Activated CD4-positive, alpha-beta T cell treated with anti-CD3 and anti-CD28 coated beads, Interleukin-2, Interleukin-6, amounts not matched to agents 100 ng/mL and 50 ng/mL, durations not matched to agents 16 hours and 8 hours (primary cell): Measurements from ENCODE around the gene MPIG6B.

ENCODE experiments used
- DNase-seq: peaks from one replicate; pipeline ENCODE4 v3.0.0-alpha.2; 2020

Gene MPIG6B

DNA sequence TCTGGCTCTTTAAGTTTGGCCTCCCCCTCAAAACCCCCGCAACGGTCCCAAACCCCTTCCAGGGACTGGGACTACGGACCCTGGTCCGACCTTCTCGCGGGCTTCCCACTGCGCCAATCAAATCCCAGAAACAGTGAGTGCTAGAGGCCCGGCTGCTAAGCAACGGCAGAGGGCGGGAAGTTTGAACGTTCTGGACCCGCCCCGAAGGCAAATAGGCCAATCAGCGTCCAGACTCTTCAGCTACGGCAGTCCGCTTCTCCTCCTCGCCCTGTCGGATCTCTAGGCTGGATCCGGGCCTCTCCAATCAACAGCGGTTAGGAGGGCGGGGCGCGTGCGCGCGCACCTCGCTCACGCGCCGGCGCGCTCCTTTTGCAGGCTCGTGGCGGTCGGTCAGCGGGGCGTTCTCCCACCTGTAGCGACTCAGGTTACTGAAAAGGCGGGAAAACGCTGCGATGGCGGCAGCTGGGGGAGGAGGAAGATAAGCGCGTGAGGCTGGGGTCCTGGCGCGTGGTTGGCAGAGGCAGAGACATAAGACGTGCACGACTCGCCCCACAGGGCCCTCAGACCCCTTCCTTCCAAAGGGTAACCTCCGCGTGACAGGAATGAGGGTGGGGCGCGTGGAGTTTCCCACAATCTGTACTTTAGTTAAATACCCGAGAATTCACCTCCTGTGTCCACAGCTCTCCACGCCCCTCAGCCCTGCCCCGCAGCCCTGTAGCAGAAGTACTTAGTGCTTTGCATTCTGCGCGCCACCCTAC lies 16.6 kb downstream of the MPIG6B start, which contains the start of gene MSH5:
Gene MSH5, plus strand, starts transcription at position 367 of the 758 bp plus-strand sequence. CDS start 462 bp downstream, outside the sequence.
- peak; percentile 99 for DNase-seq

DNA sequence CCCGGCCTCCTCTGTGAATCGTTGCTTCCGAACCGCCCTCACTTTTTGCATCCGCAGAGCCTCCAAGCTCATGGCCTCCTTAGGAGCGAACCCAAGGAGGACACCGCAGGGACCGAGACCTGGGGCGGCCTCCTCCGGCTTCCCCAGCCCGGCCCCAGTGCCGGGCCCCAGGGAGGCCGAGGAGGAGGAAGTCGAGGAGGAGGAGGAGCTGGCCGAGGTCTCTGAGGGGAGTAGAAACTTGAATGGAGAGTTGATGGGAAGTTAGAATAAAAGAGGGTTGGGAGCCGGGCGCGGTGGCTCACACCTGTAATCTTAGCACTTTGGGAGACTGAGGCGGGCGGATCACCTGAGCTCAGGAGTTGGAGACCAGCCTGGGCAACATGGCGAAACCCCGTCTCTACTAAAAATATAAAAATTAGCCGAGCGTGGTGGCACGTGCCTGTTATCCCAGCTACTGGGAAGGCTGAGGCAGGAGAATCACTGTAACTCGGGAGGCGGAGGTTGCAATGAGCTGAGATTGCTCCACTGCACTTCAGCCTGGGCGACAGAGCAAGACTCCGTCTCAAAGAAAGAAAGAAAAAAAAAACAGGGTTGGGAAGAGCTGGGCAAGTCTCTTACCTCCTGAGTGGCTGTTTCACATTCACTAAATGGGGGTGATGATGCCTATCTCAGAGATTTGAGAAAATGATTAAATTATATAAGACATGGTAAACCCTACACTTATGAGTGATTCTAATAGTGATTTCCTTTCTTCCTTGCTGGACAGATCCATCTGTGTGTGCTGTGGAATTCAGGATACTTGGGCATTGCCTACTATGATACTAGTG lies 17.4 kb downstream of the MPIG6B start:
- DNase-seq: peak; percentile 44

DNA sequence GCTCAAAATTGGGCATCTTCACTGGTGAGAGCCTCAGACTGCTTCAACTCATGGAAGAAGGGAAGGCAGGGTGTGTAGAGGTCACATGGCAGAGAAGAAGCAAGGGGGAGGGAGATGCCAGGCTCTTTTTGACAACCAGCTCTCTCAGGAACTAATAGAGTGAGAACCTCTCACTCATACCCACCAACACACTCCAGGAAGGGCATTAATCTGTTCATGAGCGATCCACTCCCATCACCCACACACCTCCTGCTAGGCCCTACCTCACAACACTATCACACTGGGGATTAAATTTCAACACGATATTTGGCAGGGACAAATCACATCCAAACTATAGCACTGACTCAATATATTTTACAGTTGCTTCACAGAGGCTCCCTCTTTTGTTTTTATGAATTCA lies 18.6 kb downstream of the MPIG6B start:
- no peak for DNase-seq

DNA sequence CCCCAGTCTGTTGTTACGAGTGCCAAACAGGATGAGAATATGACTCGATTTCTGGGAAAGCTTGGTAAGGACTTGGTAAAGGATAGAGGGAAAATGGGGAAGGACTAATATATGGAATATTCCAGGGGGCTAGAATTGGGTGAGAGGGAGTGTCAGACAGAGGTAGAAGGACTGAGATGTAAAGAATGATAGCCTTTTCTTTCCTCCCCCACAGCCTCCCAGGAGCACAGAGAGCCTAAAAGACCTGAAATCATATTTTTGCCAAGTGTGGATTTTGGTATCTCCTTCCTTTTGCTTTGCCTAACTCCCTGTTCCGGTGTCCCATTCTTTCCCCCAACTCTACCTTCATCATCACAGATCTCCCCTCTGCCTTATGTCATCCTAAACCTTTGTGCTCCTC lies 19.7 kb downstream of the MPIG6B start:
- DNase-seq: no peak

DNA sequence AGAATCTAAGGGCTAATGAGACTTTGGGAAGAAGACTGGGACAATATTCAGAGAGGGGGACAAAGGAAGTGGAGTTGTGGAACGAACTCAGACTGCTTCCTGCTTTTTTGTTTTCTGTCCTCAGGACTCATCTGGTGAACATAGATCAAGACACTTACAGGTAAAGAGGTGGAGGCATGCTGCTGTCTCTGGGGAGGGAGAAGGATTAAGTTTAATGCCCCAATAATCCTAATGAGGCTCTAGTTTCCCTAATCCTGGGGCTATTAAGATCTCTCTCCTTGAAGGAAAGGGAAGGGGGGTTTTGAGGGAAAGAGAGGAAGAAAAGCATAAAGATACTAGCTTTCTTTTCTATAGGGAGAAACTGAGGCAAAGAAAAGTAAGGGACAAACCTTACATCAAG lies 21.2 kb downstream of the MPIG6B start:
- DNase-seq: no peak

DNA sequence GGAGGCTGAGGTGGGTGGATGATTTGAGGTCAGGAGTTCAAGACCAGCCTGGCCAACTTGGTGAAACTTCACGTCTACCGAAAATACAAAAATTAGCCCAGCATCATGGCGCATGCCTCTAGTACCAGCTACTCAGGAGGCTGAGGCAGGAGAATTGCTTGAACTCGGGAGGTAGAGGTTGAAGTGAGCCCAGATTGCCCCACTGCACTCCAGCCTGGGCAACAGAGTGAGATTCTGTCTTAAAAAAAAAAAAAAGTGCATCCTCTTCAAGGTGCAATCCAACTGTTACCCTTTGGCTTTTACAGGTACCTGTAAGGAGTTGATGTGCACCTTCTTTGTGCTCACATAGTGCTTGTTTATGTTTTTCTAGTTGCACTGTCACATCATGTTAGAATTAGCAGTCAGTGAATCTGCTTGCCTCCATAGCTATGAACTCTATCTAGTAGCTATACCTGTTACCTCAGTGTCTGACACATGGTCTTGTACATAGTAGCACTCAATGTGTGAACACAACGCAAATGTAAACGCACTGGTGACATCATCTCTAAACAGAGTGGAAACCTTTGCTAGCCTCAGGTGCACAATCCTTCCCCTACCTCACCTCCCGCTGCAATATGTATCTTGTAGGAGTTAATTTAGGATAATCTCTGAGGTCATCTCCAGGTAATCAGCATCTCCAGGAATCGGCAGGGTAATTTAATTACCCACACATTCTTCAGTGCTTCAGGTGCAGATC lies 26.3 kb downstream of the MPIG6B start:
- no peak for DNase-seq

DNA sequence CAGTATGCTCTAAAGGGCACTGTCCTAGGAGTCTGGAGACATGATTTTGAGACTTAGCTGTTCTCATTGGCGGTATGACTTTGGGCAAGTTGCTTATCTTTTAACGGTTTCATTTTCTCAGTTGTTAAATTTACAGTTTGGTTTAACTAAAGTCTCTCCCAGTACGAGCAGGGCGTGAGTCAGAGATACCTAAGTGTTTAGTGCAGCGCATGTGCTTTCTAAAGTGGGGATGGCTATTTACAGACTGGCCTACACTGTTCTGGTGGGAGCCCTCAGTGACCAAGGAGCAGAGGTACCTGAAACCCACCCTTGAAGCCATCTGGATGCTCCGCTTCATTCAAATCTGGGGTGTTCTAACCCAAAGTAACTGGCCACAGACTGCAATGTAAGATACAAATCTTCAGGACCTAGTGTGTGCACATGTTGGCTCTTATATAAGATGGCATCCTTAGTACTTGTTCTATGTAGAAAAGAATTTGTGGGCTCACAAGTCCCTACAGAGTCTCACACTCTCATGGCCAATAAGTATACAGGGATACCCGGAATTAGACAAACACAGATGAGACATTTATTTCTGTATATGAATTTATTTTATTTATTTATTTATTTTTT lies 27.3 kb downstream of the MPIG6B start:
- no peak for DNase-seq

DNA sequence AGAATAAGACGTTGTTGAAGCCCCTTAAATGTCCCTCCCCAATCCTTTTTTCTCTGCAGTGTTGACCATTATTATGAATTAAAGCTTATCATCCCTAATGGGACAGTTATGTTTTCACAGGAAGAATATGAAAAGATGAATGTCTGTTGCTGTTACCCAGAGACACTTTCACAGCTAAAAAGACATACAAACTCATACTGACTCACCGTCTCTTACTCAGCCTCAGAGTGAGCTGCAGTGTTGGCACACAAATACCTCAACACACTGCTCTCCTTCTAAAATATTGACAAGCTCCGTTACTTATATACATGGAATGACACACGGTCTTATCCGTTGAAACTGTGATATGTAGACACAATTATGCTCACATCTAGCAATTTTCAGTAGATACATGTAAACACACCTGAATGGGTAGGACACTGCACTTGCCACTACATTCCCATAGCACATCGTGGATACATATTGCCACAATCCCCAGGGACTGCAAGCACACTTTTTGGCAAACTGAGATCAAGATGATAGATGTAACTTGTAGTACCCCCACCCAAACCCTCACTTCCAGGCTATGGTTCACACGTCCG lies 29.7 kb downstream of the MPIG6B start:
- no peak for DNase-seq

DNA sequence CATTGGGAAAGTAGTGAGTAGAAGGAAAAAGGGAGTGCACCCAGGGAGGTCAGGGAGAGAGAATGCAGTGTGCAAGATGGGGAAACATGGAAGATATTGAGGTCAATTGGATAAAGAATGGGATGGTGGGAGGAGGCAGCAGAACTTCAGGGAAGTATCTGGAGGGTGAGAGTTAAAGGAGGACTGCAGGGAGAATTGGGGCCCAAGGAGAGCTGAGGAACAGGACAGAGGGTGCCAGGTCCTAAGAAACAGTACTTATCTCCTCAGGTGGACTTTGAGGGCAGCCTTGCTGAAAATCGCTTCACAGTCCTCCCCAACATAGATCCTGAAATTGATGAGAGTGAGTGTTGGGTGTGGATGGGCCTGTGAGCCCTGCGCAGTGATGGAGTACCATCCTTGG lies 35.1 kb downstream of the MPIG6B start:
- DNase-seq: no peak

DNA sequence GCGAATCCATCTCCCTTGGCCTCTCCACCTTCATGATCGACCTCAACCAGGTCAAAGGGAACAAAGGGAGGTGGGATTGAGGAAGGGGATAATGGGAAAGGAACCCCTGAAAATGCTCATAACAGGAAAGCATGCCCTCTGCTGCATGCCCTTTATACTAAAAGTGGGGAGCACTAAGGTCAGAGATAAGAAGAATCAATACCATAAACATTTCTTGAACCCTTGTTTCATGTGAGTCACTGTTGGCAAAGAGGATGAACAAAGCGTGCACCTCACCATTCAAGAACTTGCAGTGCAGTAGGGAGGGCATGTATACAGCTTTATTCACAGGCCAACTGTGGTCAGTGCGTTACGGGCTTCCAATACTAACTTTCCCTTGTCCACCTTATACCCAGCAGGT lies 37.6 kb downstream of the MPIG6B start:
- no peak for DNase-seq

DNA sequence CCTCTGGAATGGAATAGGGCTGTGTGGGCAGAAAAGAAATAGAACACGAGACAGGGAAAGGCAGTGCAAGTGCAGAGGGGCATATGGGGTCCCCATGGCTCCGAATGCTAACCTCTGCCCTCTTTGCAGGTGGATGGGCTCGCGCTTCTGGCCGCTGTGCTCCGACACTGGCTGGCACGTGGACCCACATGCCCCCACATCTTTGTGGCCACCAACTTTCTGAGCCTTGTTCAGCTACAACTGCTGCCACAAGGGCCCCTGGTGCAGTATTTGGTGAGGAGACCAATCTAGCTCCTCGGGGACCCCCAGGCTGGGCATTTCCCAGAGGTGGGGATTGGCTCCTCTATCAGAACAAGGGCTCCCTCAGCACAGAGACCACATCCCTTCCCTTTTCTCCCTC lies 38.2 kb downstream of the MPIG6B start:
- no peak for DNase-seq

DNA sequence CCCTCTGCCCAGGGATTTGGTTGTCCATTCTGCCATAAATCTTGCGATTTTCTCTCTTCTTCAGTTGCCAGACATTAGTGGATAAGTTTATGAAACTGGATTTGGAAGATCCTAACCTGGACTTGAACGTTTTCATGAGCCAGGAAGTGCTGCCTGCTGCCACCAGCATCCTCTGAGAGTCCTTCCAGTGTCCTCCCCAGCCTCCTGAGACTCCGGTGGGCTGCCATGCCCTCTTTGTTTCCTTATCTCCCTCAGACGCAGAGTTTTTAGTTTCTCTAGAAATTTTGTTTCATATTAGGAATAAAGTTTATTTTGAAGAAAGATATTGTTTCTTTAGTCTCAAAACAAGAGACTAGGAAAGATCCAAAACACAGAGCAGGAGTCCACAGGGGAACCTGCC lies 39.2 kb downstream of the MPIG6B start, which contains the start of gene SAPCD1:
Gene SAPCD1, plus strand, starts transcription at position 301 of the 400 bp plus-strand sequence. CDS start 399 bp downstream, outside the sequence.
- no peak for DNase-seq

DNA sequence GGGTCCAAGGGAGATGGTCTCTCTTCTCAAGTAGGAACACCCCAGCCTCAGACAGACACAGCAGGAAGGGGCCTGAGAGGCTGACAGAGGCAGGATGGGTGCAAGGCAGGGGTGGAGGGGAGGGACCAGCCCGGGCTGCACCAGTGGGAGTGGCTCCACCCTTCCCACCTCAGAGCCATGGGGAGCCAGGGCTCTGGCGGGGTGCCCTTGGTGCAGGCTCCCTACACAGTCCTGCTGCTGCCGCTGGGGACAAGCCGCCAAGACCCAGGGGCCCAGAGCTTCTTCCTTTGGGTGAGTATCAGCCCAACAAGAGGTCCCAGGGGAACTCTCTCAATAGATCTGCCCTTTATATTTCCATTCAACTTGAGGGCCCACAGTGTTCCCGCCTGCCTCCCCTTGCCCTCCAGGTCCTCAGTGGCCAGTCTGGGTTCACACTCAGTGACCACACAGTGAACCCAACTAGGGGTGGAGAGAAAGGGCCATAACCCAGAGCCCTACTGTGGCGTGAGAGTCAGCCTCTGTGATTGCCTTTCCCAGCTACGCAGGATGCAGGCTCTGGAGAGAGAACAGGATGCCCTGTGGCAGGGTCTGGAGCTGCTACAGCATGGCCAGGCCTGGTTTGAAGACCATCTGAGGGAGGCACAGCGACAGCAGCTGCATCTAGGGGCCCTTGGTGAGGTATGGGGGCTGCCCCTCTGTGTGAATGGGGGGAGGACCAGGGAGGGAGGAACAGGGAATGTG lies 39.9 kb downstream of the MPIG6B start:
- no peak for DNase-seq

DNA sequence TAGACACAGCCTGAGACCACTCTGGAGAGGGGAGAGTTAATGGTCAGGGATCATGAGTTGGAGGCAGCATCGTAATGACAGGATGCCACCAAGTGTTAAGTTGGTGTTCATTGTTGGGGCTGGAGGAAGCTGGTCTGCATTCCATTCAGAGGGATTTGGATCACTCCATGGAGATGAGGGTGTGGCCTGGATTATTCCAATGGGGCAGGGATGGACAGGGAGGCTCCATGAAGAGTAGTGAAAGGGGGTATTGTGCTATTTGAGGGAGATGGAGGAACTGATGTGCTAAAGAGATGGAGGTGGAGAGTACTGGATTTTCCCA lies 40.4 kb downstream of the MPIG6B start:
- no peak for DNase-seq

DNA sequence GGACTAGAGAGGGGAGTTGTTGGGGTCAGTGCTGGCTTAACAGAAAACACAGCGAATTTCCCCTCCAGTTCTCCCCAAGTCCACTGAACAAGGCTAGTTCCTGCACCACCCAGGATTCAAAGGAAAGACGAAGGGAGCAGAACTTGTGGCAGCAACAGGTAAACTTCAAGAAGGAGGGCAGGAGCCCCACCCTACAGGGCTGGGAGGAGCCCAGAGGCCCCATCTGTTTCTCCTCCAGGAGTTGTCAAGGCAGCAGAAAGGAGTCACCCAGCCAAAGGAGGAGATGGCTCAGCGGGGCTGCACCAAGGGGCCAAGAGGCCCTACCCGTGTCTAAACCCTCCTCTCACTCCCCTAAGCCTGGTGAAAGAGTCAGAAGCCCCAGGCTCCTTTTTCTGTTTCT lies 41.0 kb downstream of the MPIG6B start:
- no peak for DNase-seq

DNA sequence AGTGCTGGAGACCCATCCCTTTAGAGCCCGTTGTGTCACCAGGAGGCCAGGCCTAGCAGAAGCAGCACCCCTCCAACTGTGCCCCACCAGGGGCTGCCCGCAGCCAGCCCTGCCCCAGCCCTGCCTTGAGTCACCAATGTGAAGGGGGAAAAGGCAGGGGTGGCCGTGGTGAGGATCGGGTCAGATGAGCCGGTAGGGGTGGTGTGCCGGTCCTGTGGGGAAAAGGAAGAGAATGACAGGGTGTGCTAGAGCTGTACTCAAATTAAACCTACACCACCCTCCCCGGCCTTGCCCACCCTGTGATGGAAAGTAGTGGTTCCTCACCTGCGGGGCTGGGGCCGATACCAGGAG lies 42.4 kb downstream of the MPIG6B start:
- DNase-seq: no peak

DNA sequence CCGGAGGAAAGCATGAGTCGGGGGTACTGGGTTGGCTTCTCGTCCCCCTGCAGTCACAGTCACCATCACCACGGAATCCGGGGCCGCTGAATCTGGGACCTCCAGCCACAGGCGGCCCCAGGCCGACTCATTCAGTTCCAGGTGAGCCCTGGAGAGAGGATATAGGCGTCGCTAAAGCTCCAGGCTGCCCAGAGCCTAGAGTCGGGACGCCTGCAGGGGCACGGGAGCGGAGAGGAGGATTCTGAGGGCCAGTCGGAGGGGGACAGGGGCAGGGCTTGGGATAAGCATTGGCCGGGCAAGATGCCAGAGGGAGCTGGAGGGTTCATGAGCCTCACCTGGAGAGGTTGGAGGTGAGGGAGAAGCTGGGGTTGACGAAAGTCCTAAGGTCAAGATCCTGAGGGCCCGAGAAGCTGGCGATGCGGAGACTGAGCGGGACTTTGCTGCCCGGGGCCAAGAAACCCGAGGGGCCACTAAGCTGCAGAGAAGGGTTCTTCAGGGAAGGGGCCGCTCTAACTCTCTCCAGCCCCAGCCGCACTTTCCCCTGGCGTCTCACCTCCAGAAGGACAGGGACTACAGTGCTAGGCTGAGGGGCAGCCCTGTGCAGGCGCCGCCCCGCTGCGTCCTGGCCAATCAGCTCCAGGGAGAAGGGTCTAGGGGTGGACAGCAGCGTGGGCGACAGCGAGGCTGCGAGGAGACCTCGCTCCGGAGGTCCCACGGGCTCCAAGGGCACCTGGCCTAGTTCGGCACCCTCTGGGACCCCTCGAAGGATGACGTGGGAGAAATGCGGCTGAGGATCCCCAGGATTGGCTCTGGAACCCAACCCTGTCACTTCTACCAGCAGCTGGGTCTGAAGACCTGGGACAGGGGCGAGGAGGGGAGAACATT lies 43.0 kb downstream of the MPIG6B start:
- DNase-seq: no peak

DNA sequence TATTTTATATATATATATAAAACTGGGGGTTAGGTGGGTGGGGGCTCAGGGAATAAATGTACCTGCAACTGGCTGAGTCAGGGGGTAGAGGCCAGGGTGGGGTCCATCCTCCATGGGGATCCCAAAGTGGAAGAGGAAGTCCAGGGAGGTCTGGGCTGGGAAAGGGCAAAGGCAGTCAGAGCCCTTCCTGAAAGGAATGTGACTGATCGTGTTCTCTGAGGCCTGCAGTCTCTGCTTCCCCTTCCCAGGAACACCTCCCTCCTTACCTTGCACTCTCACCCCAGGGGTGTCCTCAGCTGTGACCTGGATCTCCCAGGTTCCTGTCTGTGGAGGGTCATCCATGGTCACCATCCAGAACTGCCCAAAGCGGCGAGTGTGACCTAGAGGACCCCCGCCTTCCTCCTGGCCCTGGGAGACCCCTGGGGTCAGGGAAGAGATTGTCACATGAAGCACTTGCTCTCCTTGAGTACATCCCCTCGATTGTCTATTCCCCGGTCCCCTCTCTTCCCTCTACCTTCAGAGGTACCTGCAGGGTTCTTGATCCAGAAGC lies 44.0 kb downstream of the MPIG6B start:
- no peak for DNase-seq

DNA sequence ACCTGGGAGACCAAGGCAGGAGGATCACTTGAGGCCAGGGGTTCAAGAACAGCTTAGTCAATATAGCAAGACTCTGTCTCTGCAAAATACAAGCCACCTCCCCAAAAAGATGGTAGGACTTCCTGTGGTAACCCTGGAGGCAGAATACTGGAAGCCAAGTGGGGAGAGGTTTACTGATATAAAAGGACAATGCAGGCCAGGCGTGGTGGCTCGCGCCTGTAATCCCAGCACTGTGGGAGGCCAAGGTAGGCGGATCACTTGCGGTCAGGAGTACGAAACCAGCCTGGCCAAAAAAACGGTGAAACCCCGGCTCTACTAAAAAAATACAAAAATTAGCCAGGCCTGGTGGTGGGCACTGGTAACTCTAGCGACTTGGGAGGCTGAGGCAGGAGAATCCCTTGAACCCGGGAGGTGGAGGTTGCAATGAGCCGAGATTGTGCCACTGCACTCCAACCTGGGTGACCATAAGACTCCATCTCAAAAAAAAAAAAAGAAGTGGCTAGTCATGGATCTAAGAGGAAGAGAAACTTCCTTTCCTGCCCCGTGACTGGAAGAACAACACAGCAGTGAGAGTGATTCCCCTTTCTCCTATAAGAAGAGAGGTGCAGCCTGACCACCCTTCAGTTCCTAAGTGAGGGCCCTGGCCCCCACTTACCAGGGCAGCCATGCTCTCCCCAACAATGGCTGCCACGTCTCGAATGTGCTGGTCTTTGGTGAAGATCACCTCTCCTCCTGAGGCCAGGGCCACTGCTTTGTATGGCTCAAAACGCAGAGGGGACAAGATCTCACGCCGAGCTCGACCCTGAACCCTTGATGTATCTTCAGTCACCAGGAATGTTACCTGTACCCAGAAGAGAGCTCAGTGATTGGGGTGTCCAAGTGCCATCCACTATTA lies 45.4 kb downstream of the MPIG6B start:
- DNase-seq: no peak
